H1 (cell line): ENCODE measurements around the gene BYSL. TPM values are rescaled to one million over a fixed set of nuclear protein-coding genes. Genes with fewer than 3 reads are reported as not detected.

Source experiments
- ATF2 ChIP-seq: IDR thresholded peaks from 2 replicates; pipeline ENCODE4 v1.6.1; 2012; ENCODE audit warnings: low read length, inconsistent platforms
- CBX5 ChIP-seq: fragments of 300-800, 300-1000 bp; sonication (generic); IDR thresholded peaks from 2 replicates; pipeline ENCODE4 v1.7.1; 2016; ENCODE audit warnings: antibody characterized with exemption, low read length, low read depth
- NANOG ChIP-seq: IDR thresholded peaks from 2 replicates; pipeline ENCODE4 v1.6.1; 2011; ENCODE audit warnings: low read length, low read depth, mild to moderate bottlenecking, inconsistent platforms; ENCODE audit not compliant: insufficient read depth, poor library complexity, severe bottlenecking
- NRF1 ChIP-seq: IDR thresholded peaks from 2 replicates; pipeline ENCODE4 v1.6.1; 2011; ENCODE audit warnings: mild to moderate bottlenecking, low read depth, low read length, improper control_type of control experiment
- POU5F1 ChIP-seq: IDR thresholded peaks from 2 replicates; pipeline ENCODE4 v1.6.1; 2011; ENCODE audit warnings: low read depth, mild to moderate bottlenecking, low read length, moderate library complexity
- RBBP5 ChIP-seq: IDR thresholded peaks from 2 replicates; pipeline ENCODE4 v1.7.1; 2012; ENCODE audit warnings: low read depth, mild to moderate bottlenecking, inconsistent platforms, low read length, moderate library complexity, borderline replicate concordance
- polyA plus RNA-seq, 7 experiments: library from polyadenylated mRNA; depleted of rRNA in 3 of 7; stranded (reverse) in 5 of 7; unstranded in 2 of 7; fragments of >200 nt in 5 of 7; fragments of 200-250 nt in 2 of 7; gene quantifications; 1 replicate in 5 of 7; 2 replicates in 1 of 7; 4 replicates in 1 of 7; pipeline versions ENCODE4 v1.2.1 to v1.2.3, GENCODE V29; 2011 to 2013; ENCODE audit warnings: missing spikeins in 2 of 7, mixed read lengths in 2 of 7
- total RNA-seq: library from RNA; stranded (reverse); fragmentation: NEBNext Ultra II Directional; extraction: Animal tissue kit (Norgen Biotek cat#: 25700); gene quantifications from 2 replicates; pipeline ENCODE4 v1.2.1, GENCODE V29; 2021

The BYSL gene
- total and polyA plus RNA-seq, 2 of the 8 experiments (the other 6 are each of a cell fraction or from before 2014, with no cell fraction given), result 37.3 to 49.2 TPM

DNA sequence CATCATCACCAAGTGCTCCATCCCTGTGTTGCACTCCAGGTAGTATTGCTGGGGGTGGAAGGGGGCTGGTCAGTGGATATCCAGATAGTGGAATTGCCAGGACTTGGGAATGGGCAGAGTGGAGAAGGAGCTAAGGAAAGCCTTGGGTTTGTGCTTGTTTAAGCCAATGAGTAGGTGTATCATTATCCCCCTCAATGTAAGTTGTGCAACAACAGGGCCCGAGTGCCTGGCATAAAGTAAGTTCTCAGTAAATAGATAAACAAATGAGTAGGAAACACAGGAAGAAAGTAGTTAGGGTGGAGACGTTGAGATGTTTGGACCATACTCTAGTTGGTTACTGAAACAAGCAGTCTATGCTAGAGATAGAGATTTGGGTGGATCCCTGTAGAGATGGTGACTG lies 10.5 kb downstream of the BYSL start (continued):
- TF ChIP-seq NRF1 (no peak), ATF2 (no peak), RBBP5 (no peak), POU5F1 (no peak), NANOG (no peak), CBX5 (no peak)
